H1 (cell line): Measurements from ENCODE around the gene COLQ. TPM values are rescaled to one million over a fixed set of nuclear protein-coding genes. Genes with fewer than 3 reads are reported as not detected.

Source experiments
- CTCF ChIA-PET: fragments of 300-600 bp; sonication (Branson Sonifier 250); formaldehyde crosslinking; loops from one replicate; lab custom pipeline; 2021; ENCODE audit not compliant: partially characterized antibody; lab: Charles Lee
- POLR2A ChIA-PET: fragments of 300-600 bp; sonication (Branson Sonifier 250); formaldehyde crosslinking; loops from one replicate; lab custom pipeline; 2021; ENCODE audit warnings: inconsistent platforms; ENCODE audit not compliant: partially characterized antibody; lab: Charles Lee
- DNase-seq, 2 experiments: peaks; one replicate each; pipeline versions ENCODE4 v3.0.0 to v3.0.0-alpha.2; 2010 to 2022; ENCODE audit warnings: low spot score in 2 of 2, low read depth in 1 of 2, mixed read lengths in 1 of 2
- FAIRE-seq: peaks from 2 replicates; lab custom pipeline; 2011; peaks lifted over from hg19 to GRCh38; lab: Jason Lieb, UNC
- H2AFZ ChIP-seq: 2 replicates; pipeline ENCODE4 v1.8.1; 2012; ENCODE audit warnings: low read length, inconsistent platforms
- H2AK5ac ChIP-seq: 2 replicates; pipeline ENCODE4 v1.6.1; 2013; ENCODE audit warnings: low read depth, low read length
- H2BK120ac ChIP-seq: replicated peaks from 2 replicates; pipeline ENCODE3; 2013; ENCODE audit warnings: low read depth, low read length, inconsistent platforms
- H2BK12ac ChIP-seq: 2 replicates; pipeline ENCODE4 v1.6.1; 2013; ENCODE audit warnings: low read depth, low read length
- H2BK15ac ChIP-seq: 2 replicates; pipeline ENCODE4 v1.6.1; 2013; ENCODE audit warnings: low read length
- H2BK20ac ChIP-seq: 2 replicates; pipeline ENCODE4 v1.6.1; 2013; ENCODE audit warnings: low read length
- H2BK5ac ChIP-seq: 2 replicates; pipeline ENCODE4 v1.6.1; 2013; ENCODE audit warnings: low read depth, low read length
- H3K14ac ChIP-seq: 2 replicates; pipeline ENCODE4 v1.6.1; 2013; ENCODE audit warnings: inconsistent platforms; ENCODE audit not compliant: insufficient read length
- H3K18ac ChIP-seq: 2 replicates; pipeline ENCODE4 v1.6.1; 2013; ENCODE audit warnings: low read length; ENCODE audit errors: extremely low read depth
- H3K23ac ChIP-seq: 2 replicates; pipeline ENCODE4 v1.6.1; 2013; ENCODE audit warnings: inconsistent platforms; ENCODE audit not compliant: insufficient read length
- H3K23me2 ChIP-seq: 2 replicates; pipeline ENCODE4 v1.6.1; 2013; ENCODE audit warnings: low read depth, low read length
- H3K27ac ChIP-seq: 2 replicates; pipeline ENCODE4 v1.6.1; 2011; ENCODE audit warnings: low read depth, low read length, inconsistent platforms
- H3K27me3 ChIP-seq, 4 experiments: replicated peaks in 1 of 4; 1 replicate in 1 of 4; 2 replicates in 3 of 4; pipeline versions ENCODE4 v1.6.1 to v1.8.1; 2011 to 2013; ENCODE audit warnings: low read length in 3 of 4, mild to moderate bottlenecking in 3 of 4, inconsistent platforms in 2 of 4, mixed read lengths in 2 of 4, moderate library complexity in 1 of 4; ENCODE audit not compliant: control insufficient read depth in 3 of 4, insufficient read depth in 3 of 4; ENCODE audit errors: extremely low read depth in 1 of 4
- H3K36me3 ChIP-seq, 4 experiments: 2 replicates each; pipeline versions ENCODE4 v1.6.1 to v1.8.1; 2011 to 2013; ENCODE audit warnings: mild to moderate bottlenecking in 4 of 4, low read length in 3 of 4, moderate library complexity in 2 of 4, control low read depth in 1 of 4, inconsistent platforms in 1 of 4; ENCODE audit not compliant: insufficient read depth in 4 of 4, control insufficient read depth in 2 of 4
- H3K4ac ChIP-seq: replicated peaks from 2 replicates; pipeline ENCODE3; 2013; ENCODE audit warnings: low read length, low read depth, mixed read lengths, inconsistent platforms; ENCODE audit not compliant: insufficient read length
- H3K4me1 ChIP-seq, 4 experiments: replicated peaks in 1 of 4; 1 replicate in 1 of 4; 2 replicates in 3 of 4; pipeline versions ENCODE4 v1.6.1 to v1.8.1; 2011 to 2013; ENCODE audit warnings: low read length in 3 of 4, inconsistent platforms in 2 of 4, mixed read lengths in 1 of 4; ENCODE audit not compliant: insufficient read depth in 4 of 4, control insufficient read depth in 3 of 4
- H3K4me2 ChIP-seq, 2 experiments: 2 replicates each; pipeline versions ENCODE4 v1.6.1 to v1.8.1; 2011 to 2013; ENCODE audit warnings: low read depth in 2 of 2, low read length in 2 of 2, control low read depth in 1 of 2, inconsistent platforms in 1 of 2, mild to moderate bottlenecking in 1 of 2; ENCODE audit not compliant: insufficient read depth in 1 of 2
- H3K4me3 ChIP-seq, 4 experiments: fragments of 200-600, 300-600 bp in 1 of 4; sonication (generic), shearing (Covaris generic), sonication (Bioruptor Twin) in 1 of 4; 2 replicates each; pipeline versions ENCODE4 v1.5.1 to v1.8.1; 2011 to 2016; ENCODE audit warnings: low read length in 4 of 4, low read depth in 3 of 4, control low read depth in 2 of 4, inconsistent platforms in 2 of 4, mild to moderate bottlenecking in 2 of 4, mixed read lengths in 1 of 4, moderate library complexity in 1 of 4; ENCODE audit not compliant: insufficient read depth in 2 of 4; ENCODE audit errors: extremely low read depth in 1 of 4
- H3K56ac ChIP-seq: replicated peaks from 2 replicates; pipeline ENCODE3; 2013; ENCODE audit warnings: low read depth, mild to moderate bottlenecking, mixed read lengths, low read length, inconsistent platforms; ENCODE audit not compliant: insufficient read length
- H3K79me1 ChIP-seq: 2 replicates; pipeline ENCODE4 v1.6.1; 2013; ENCODE audit warnings: low read depth, low read length, control low read depth
- H3K79me2 ChIP-seq, 2 experiments: 2 replicates each; pipeline versions ENCODE4 v1.6.1 to v1.8.1; 2012 to 2013; ENCODE audit warnings: low read length in 2 of 2, mild to moderate bottlenecking in 2 of 2, inconsistent platforms in 1 of 2; ENCODE audit not compliant: insufficient read depth in 2 of 2, control insufficient read depth in 1 of 2
- H3K9ac ChIP-seq, 4 experiments: replicated peaks in 1 of 4; 1 replicate in 1 of 4; 2 replicates in 3 of 4; pipeline versions ENCODE4 v1.6.1 to v1.8.1; 2011 to 2013; ENCODE audit warnings: low read depth in 3 of 4, low read length in 3 of 4, control low read depth in 2 of 4, mild to moderate bottlenecking in 2 of 4, moderate library complexity in 2 of 4, inconsistent platforms in 1 of 4; ENCODE audit errors: extremely low read depth in 1 of 4
- H3K9me3 ChIP-seq, 2 experiments: 2 replicates each; pipeline versions ENCODE4 v1.6.1 to v1.8.1; 2012 to 2013; ENCODE audit warnings: mild to moderate bottlenecking in 2 of 2, moderate library complexity in 2 of 2, control low read depth in 1 of 2, inconsistent platforms in 1 of 2, low read depth in 1 of 2, low read length in 1 of 2, mixed read lengths in 1 of 2; ENCODE audit not compliant: insufficient read depth in 2 of 2
- H4K20me1 ChIP-seq, 2 experiments: replicated peaks in 1 of 2; 2 replicates each; pipeline versions ENCODE3 to v1.8.1; 2011 to 2013; ENCODE audit warnings: inconsistent platforms in 2 of 2, low read length in 2 of 2, mild to moderate bottlenecking in 1 of 2; ENCODE audit not compliant: insufficient read depth in 2 of 2, control insufficient read depth in 1 of 2
- H4K5ac ChIP-seq: 2 replicates; pipeline ENCODE4 v1.6.1; 2013; ENCODE audit warnings: low read length, low read depth, mixed read lengths, inconsistent platforms; ENCODE audit not compliant: insufficient read length
- H4K8ac ChIP-seq: 2 replicates; pipeline ENCODE4 v1.8.0; 2013; ENCODE audit warnings: mild to moderate bottlenecking, moderate library complexity, low read length, inconsistent platforms; ENCODE audit not compliant: insufficient read depth; ENCODE audit errors: extremely low read depth
- H4K91ac ChIP-seq: replicated peaks from 2 replicates; pipeline ENCODE3; 2013; ENCODE audit warnings: low read length, mixed read lengths, inconsistent platforms; ENCODE audit not compliant: insufficient read length
- CTCF ChIP-seq, 3 experiments: IDR thresholded peaks; 1 replicate in 2 of 3; 2 replicates in 1 of 3; pipeline versions ENCODE4 v1.5.1 to v1.6.1; 2011; ENCODE audit warnings: low read length in 3 of 3, mild to moderate bottlenecking in 3 of 3, inconsistent platforms in 2 of 3, low read depth in 1 of 3, moderate library complexity in 1 of 3; ENCODE audit not compliant: insufficient read depth in 1 of 3; ENCODE audit errors: control extremely low read depth in 1 of 3
- EGR1 ChIP-seq: IDR thresholded peaks from 2 replicates; pipeline ENCODE4 v1.6.1; 2011; ENCODE audit warnings: low read depth, low read length, borderline replicate concordance
- JUN ChIP-seq: IDR thresholded peaks from 2 replicates; pipeline ENCODE4 v1.6.1; 2011; ENCODE audit warnings: low read depth, mild to moderate bottlenecking, improper control_type of control experiment, low read length
- KDM5A ChIP-seq: fragments of 200-600 bp; IDR thresholded peaks from 2 replicates; pipeline ENCODE4 v1.7.1; 2012; ENCODE audit warnings: mild to moderate bottlenecking, low read length, inconsistent platforms, mixed read lengths
- PHF8 ChIP-seq: fragments of 200-600 bp; sonication (generic); conservative IDR thresholded peaks from 2 replicates; pipeline ENCODE4 v1.7.1; 2012; ENCODE audit warnings: low read depth, mild to moderate bottlenecking, inconsistent platforms, low read length, moderate library complexity
- POU5F1 ChIP-seq: IDR thresholded peaks from 2 replicates; pipeline ENCODE4 v1.6.1; 2011; ENCODE audit warnings: low read depth, mild to moderate bottlenecking, low read length, moderate library complexity
- TAF1 ChIP-seq: IDR thresholded peaks from 2 replicates; pipeline ENCODE4 v1.6.1; 2011; ENCODE audit warnings: mild to moderate bottlenecking, low read depth, low read length
- TBP ChIP-seq: IDR thresholded peaks from 2 replicates; pipeline ENCODE4 v1.6.1; 2011; ENCODE audit warnings: low read depth, low read length, improper control_type of control experiment
- YY1 ChIP-seq: IDR thresholded peaks from 2 replicates; pipeline ENCODE4 v1.6.1; 2011; ENCODE audit warnings: low read depth, mild to moderate bottlenecking, low read length
- WGBS, 2 experiments: shearing (Covaris generic) in 1 of 2; methylation state at CpG; one replicate each; pipeline versions ENCODE4 v1.1.6 to v1.1.7; 2013 to 2015; ENCODE audit warnings: low lambda C conversion rate in 2 of 2, mixed read lengths in 2 of 2, inconsistent platforms in 1 of 2, low coverage in 1 of 2, missing lambda C conversion rate in 1 of 2; ENCODE audit not compliant: insufficient replicate concordance in 2 of 2, insufficient coverage in 1 of 2, insufficient read length in 1 of 2; ENCODE audit errors: extremely low coverage in 1 of 2, missing lambda C conversion rate in 1 of 2; 5-methylcytosine and 5-hydroxymethylcytosine counted together
- polyA plus RNA-seq, 7 experiments: library from polyadenylated mRNA; depleted of rRNA in 3 of 7; stranded (reverse) in 5 of 7; unstranded in 2 of 7; fragments of >200 nt in 5 of 7; fragments of 200-250 nt in 2 of 7; gene quantifications; 1 replicate in 5 of 7; 2 replicates in 1 of 7; 4 replicates in 1 of 7; pipeline versions ENCODE4 v1.2.1 to v1.2.3, GENCODE V29; 2011 to 2013; ENCODE audit warnings: missing spikeins in 2 of 7, mixed read lengths in 2 of 7
- total RNA-seq: library from RNA; stranded (reverse); fragmentation: NEBNext Ultra II Directional; extraction: Animal tissue kit (Norgen Biotek cat#: 25700); gene quantifications from 2 replicates; pipeline ENCODE4 v1.2.1, GENCODE V29; 2021

COLQ gene
- total and polyA plus RNA-seq, 2 of the 8 experiments (the other 6 are each of a cell fraction or from before 2014, with no cell fraction given): 1.5 to 1.9 TPM

- peaks cover 11 to 51% of the 10 kb centered on the region in 2 experiments for H3K79me2 ChIP-seq
- peaks cover 7 to 46% (median 15%) of the 10 kb centered on the region in 4 experiments; a peak in 7 of 8 replicates for H3K36me3 ChIP-seq
- peak within 1 kb of the TSS; percentile 97 for H4K5ac ChIP-seq
- no peaks in the 10 kb centered on the region for H3K9me3 ChIP-seq
- ChIA-PET POLR2A (interaction anchor here (1.0 kb wide), 1 partner anchor 142 kb away, joined by 4 read pairs; no protein-coding TSS in a partner anchor), CTCF (interaction anchor here (0.8 to 2.2 kb wide), 7 partner anchors 9 to 336 kb away, joined by 3 to 6 read pairs (median 3); partner anchors contain the start of gene SH3BP5)
- H3K23me2 ChIP-seq: peaks cover 3% of the 10 kb centered on the region
- H4K20me1 ChIP-seq: no peaks in the 10 kb centered on the region
- H4K91ac ChIP-seq: peak within 1 kb of the TSS; percentile 79
- WGBS, 2 experiments: 1% methylated on average over 42 of the region's 52 CpGs; no CpG with 5 or more reads in 1 of the 2 experiments
- H2BK20ac ChIP-seq: no peak within 1 kb of the TSS
- peak within 1 kb of the TSS; percentile 96 for H4K8ac ChIP-seq
- no peak within 1 kb of the TSS for H2BK15ac ChIP-seq
- peak within 1 kb of the TSS; percentile 60 for H3K56ac ChIP-seq
- H3K4me2 ChIP-seq: peak within 1 kb of the TSS; percentile 77 to 80
- peak within 1 kb of the TSS; percentile 89 for H2BK5ac ChIP-seq
- peak within 1 kb of the TSS; percentile 90 to 94 (median 92) for H3K9ac ChIP-seq
- H2AK5ac ChIP-seq: no peak within 1 kb of the TSS
- peak within 1 kb of the TSS; percentile 93 for H3K27ac ChIP-seq
- H3K79me1 ChIP-seq: peaks cover 2% of the 10 kb centered on the region; the same call in 1 of the 2 replicates
- FAIRE-seq: no peak
- peak within 1 kb of the TSS; percentile 79 to 99 (median 96) for H3K4me3 ChIP-seq
- H3K18ac ChIP-seq: peak within 1 kb of the TSS; percentile 88; the same call in 1 of the 2 replicates
- no peak within 1 kb of the TSS for H3K23ac ChIP-seq
- H2BK120ac ChIP-seq: no peak within 1 kb of the TSS
- 0 out of 2 replicates have a peak within 1 kb of the TSS, but pooled peaks have one; percentile 41 for H2BK12ac ChIP-seq
- no peak within 1 kb of the TSS for H3K14ac ChIP-seq
- no peaks in the 10 kb centered on the region for H3K27me3 ChIP-seq
- peak in 1 of 2 experiments; percentile 87 for DNase-seq
- H3K4me1 ChIP-seq: peaks cover 0 to 7% (median 4%) of the 10 kb centered on the region in 4 experiments; a peak in 5 of 7 replicates
- H3K4ac ChIP-seq: no peak within 1 kb of the TSS
- H2AFZ ChIP-seq: peak within 1 kb of the TSS; percentile 99
- TF ChIP-seq PHF8 (peak; percentile 83), YY1 (peak; percentile 80; the same call in 1 of the 2 replicates), CTCF (IDR thresholded peaks at IDR 0.05; ENCODE audit: control extremely low read depth in 1 of 3, insufficient read depth in 1 of 3, low read depth in 1 of 3, low read length in 3 of 3) (peak in 2 of 3 experiments; percentile 9 to 30; a peak in 1 of 4 replicates), POU5F1 (no peak), JUN (no peak), TAF1 (peak; percentile 81), EGR1 (peak; percentile 74; the same call in 1 of the 2 replicates), TBP (peak; percentile 68; the same call in 1 of the 2 replicates), KDM5A (peak; percentile 75; the same call in 1 of the 2 replicates)
Measured at GRCh38 chr3:15427182-15427880, 94.2 kb downstream of the COLQ start, which contains the start of the genes EAF1 and METTL6. TSS of gene EAF1 (plus strand) at chr3:15427598. CDS start at chr3:15427780, 182 bp downstream. TSS of gene METTL6 (minus strand) at chr3:15427544. CDS start at chr3:15426511, 1,033 bp downstream.
